Omental fat pad (tissue), 4 donors: Measurements from ENCODE around the gene NAMPT. TPM values are rescaled to one million over a fixed set of nuclear protein-coding genes. Genes with fewer than 3 reads are reported as not detected.

Experiments used
- ATAC-seq: fragments of 150-250 bp; one replicate; pipeline ENCODE4 v1.9.1; 2016; ENCODE audit warnings: mild to moderate bottlenecking, moderate library complexity; ENCODE audit not compliant: low FRiP score
- DNase-seq: peaks from one replicate; pipeline ENCODE4 v3.0.0-alpha.2; 2019; ENCODE audit warnings: low spot score
- total RNA-seq, 4 donors: library from RNA; depleted of rRNA; stranded (reverse); fragments of >200 nt; gene quantifications; one replicate each; pipeline ENCODE4 v1.1.0, GENCODE V29; 2016
- TF ChIP-seq, protein P1 (sequence below), 3 donors: fragments of 450-650 bp; IDR thresholded peaks; one replicate each; pipeline ENCODE4 v1.5.1; 2016 to 2017; ENCODE audit warnings: antibody characterized with exemption in 3 of 3, mild to moderate bottlenecking in 3 of 3, moderate library complexity in 2 of 3

NAMPT gene
- 1,000 to 10,000 TPM in 2 of 4 donors, 100 to 1,000 TPM in 2; 636 to 2,401 (median 1,222) TPM for total RNA-seq

DNA sequence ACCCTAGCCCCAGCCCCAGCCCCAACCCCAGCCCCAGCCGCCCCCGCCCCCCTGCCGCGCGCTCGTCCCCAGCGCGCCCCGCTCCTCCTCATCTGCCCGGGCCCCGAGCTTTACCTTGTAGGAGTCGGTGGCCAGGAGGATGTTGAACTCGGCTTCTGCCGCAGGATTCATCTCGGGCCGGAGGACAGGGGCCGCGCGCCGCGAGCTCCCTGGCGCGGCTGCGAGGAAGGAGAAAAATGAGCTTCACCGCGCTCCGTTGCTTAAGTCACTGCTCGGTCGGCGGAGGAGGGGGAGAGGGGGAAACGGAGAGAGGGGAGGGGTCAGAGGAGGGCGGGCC is at the start of gene NAMPT:
TSS of gene NAMPT (minus strand) at position 270 of the 337 bp plus-strand sequence. CDS start at position 171, 99 bp downstream.
- DNase-seq, result peak; percentile 67
- ATAC-seq, result no peak
- TF ChIP-seq, protein P1, sequence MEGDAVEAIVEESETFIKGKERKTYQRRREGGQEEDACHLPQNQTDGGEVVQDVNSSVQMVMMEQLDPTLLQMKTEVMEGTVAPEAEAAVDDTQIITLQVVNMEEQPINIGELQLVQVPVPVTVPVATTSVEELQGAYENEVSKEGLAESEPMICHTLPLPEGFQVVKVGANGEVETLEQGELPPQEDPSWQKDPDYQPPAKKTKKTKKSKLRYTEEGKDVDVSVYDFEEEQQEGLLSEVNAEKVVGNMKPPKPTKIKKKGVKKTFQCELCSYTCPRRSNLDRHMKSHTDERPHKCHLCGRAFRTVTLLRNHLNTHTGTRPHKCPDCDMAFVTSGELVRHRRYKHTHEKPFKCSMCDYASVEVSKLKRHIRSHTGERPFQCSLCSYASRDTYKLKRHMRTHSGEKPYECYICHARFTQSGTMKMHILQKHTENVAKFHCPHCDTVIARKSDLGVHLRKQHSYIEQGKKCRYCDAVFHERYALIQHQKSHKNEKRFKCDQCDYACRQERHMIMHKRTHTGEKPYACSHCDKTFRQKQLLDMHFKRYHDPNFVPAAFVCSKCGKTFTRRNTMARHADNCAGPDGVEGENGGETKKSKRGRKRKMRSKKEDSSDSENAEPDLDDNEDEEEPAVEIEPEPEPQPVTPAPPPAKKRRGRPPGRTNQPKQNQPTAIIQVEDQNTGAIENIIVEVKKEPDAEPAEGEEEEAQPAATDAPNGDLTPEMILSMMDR (IDR thresholded peaks at IDR 0.05), result no peak

DNA sequence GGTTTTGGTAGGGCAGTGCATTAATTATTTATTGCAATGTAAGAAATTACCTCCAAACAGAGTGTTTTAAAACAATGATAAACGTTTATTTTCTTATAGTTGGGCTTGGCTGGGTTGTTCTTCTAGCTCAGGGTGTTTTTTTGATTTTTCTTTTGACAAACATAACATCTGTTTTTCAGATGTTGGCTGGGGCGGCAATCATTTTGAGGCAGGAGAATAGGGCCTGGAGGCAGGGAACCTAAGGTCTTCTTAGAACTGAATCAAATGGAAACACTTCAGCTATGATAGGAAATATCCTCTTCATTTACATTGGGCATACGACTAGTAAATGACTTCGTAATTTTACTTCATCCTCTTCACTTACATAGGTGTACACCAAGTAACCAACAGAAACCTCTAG is 47.4 kb upstream of the NAMPT start:
- no peak for DNase-seq
- TF ChIP-seq, protein P1 (IDR thresholded peaks at IDR 0.05), result no peak
- no peak for ATAC-seq

GRCh38 chr7:106331441-106332175 is 46.8 kb upstream of the NAMPT start:
- ATAC-seq, result no peak
- TF ChIP-seq, protein P1 (IDR thresholded peaks at IDR 0.05), result no peak
- no peak for DNase-seq

- ATAC-seq, result peak; percentile 91
- no peak for DNase-seq
- TF ChIP-seq, protein P1 (IDR thresholded peaks at IDR 0.05), result no peak
These were observed 45.4 kb upstream of the NAMPT start for GRCh38 chr7:106329971-106330733.

GRCh38 chr7:106329408-106329807 is 44.6 kb upstream of the NAMPT start:
- TF ChIP-seq, protein P1 (IDR thresholded peaks at IDR 0.05), result no peak
- DNase-seq (no peak), ATAC-seq (peak; percentile 13)

DNA sequence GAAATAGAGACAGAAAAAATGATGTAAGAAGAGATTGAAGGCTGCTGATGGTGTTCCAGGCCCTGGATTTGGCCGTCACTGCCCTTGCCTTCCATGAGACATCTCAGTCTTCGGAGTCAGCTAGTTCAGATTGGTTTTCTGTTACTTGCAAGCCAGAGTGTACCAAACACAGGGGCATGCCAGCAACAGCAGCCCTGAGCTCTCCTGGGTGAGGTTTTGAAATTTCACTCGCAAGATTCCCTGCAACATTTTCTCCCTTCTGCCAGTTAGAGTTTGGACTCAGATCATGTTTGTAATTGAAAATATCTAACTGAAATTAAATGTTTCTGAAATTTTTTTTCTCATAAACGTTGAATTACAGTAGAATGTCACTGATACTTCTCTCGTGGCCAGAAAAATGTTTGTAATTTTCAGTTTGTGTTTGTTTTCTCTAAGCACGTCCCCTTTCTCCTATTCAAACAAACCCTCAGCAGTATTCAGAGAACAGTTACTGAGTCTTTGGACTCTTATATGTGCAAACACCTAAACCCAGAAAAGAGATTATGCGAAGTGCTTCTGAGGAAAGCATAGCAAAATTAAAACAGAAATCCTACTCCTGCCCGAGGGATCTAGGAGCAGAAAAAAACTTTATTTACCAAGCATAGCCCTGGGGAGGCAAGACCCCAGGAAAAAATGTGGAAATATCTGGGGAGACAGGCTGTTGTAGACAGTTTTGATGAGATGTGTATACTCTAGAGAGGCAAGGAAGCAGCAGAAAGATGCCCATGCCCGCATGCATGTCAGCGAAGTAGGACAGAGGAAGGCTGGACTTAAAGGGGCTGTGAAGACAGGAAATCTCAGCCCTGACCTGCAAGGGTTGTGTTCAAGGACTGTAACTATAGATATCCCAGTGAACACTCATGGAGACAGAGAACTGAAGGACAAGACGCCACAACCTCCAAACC is 43.0 kb upstream of the NAMPT start:
- TF ChIP-seq, protein P1 (IDR thresholded peaks at IDR 0.05), result no peak
- DNase-seq, result no peak
- no peak for ATAC-seq
